Measurements from ENCODE around the gene F11R.

The F11R gene

GRCh38 chr1:161054232-161054631, 33.3 kb upstream of the F11R start:
- Histone ChIP-seq H3K27ac (ENCODE audit: low read depth, low read length) (no peak overlapping the region), H3K36me3 (ENCODE audit: control insufficient read depth in 1 of 2, insufficient read depth in 2 of 2, low read length in 2 of 2) (peaks cover 0 to 41% of the 10 kb centered on the region in 2 donors), H3K9ac (ENCODE audit: low read depth in 1 of 2, low read length in 2 of 2) (no peak overlapping the region)

GRCh38 chr1:161052899-161053298, 31.9 kb upstream of the F11R start:
- H3K4me1 ChIP-seq (ENCODE audit: control insufficient read depth in 1 of 2, insufficient read depth in 2 of 2, low read length in 2 of 2), result peaks cover 0 to 9% of the 10 kb centered on the region in 2 donors
- peaks cover 0 to 50% of the 10 kb centered on the region in 2 donors for H3K36me3 ChIP-seq (ENCODE audit: control insufficient read depth in 1 of 2, insufficient read depth in 2 of 2, low read length in 2 of 2)
- no peak overlapping the region for H3K27ac ChIP-seq (ENCODE audit: low read depth, low read length)
- no peak overlapping the region for H3K9ac ChIP-seq (ENCODE audit: low read depth in 1 of 2, low read length in 2 of 2)
- no peak overlapping the region for H3K4me3 ChIP-seq (ENCODE audit: low read depth in 1 of 2, low read length in 2 of 2)
- H3K27me3 ChIP-seq (ENCODE audit: control insufficient read depth in 1 of 2, insufficient read depth in 2 of 2, low read length in 2 of 2), result no peaks in the 10 kb centered on the region
- H3K9me3 ChIP-seq (ENCODE audit: control insufficient read depth in 1 of 2, low read length in 2 of 2), result no peaks in the 10 kb centered on the region

More at GRCh38 chr1:161054232-161054631, 33.3 kb upstream of the F11R start:
- Histone ChIP-seq H3K4me3 (ENCODE audit: low read depth in 1 of 2, low read length in 2 of 2) (no peak overlapping the region), H3K27me3 (ENCODE audit: control insufficient read depth in 1 of 2, insufficient read depth in 2 of 2, low read length in 2 of 2) (no peaks in the 10 kb centered on the region), H3K9me3 (ENCODE audit: control insufficient read depth in 1 of 2, low read length in 2 of 2) (no peaks in the 10 kb centered on the region), H3K4me1 (ENCODE audit: control insufficient read depth in 1 of 2, insufficient read depth in 2 of 2, low read length in 2 of 2) (peaks cover 0 to 7% of the 10 kb centered on the region in 2 donors)

DNA sequence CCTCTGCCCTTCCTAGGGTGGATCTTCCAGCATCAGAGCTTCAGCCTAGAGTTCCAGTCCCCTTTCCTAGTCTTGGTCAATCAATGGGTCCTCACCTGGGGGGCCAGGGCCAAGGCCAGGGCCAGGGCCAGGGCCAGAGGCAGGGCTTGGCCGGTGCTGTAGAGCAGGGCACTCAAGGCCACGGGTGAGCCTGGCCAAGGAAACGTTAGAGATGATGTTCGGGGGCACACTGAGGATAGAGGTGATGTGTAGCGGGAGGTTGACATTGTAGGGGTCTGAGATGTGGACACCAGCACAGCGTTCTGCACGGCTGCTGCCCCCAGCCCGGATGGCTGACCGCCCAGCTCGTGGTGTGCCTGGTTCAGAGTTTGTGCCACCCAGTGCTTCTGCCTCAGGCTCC, 30.3 kb upstream of the F11R start:
- Histone ChIP-seq H3K27me3 (ENCODE audit: control insufficient read depth in 1 of 2, insufficient read depth in 2 of 2, low read length in 2 of 2) (no peaks in the 10 kb centered on the region), H3K36me3 (ENCODE audit: control insufficient read depth in 1 of 2, insufficient read depth in 2 of 2, low read length in 2 of 2) (peaks cover 0 to 45% of the 10 kb centered on the region in 2 donors), H3K4me1 (ENCODE audit: control insufficient read depth in 1 of 2, insufficient read depth in 2 of 2, low read length in 2 of 2) (peaks cover 0 to 12% of the 10 kb centered on the region in 2 donors), H3K27ac (ENCODE audit: low read depth, low read length) (no peak overlapping the region), H3K9me3 (ENCODE audit: control insufficient read depth in 1 of 2, low read length in 2 of 2) (no peaks in the 10 kb centered on the region), H3K9ac (ENCODE audit: low read depth in 1 of 2, low read length in 2 of 2) (no peak overlapping the region), H3K4me3 (ENCODE audit: low read depth in 1 of 2, low read length in 2 of 2) (no peak overlapping the region)

GRCh38 chr1:161048949-161049722, 28.2 kb upstream of the F11R start:
- no peak overlapping the region for H3K27ac ChIP-seq (ENCODE audit: low read depth, low read length)
- no peaks in the 10 kb centered on the region for H3K27me3 ChIP-seq (ENCODE audit: control insufficient read depth in 1 of 2, insufficient read depth in 2 of 2, low read length in 2 of 2)
- H3K4me1 ChIP-seq (ENCODE audit: control insufficient read depth in 1 of 2, insufficient read depth in 2 of 2, low read length in 2 of 2), result peaks cover 2 to 17% of the 10 kb centered on the region in 2 donors
- H3K36me3 ChIP-seq (ENCODE audit: control insufficient read depth in 1 of 2, insufficient read depth in 2 of 2, low read length in 2 of 2), result peaks cover 0 to 34% of the 10 kb centered on the region in 2 donors
- no peak overlapping the region for H3K4me3 ChIP-seq (ENCODE audit: low read depth in 1 of 2, low read length in 2 of 2)
- H3K9ac ChIP-seq (ENCODE audit: low read depth in 1 of 2, low read length in 2 of 2), result no peak overlapping the region
- H3K9me3 ChIP-seq (ENCODE audit: control insufficient read depth in 1 of 2, low read length in 2 of 2), result no peaks in the 10 kb centered on the region

- Histone ChIP-seq H3K9me3 (ENCODE audit: control insufficient read depth in 1 of 2, low read length in 2 of 2) (no peaks in the 10 kb centered on the region), H3K27me3 (ENCODE audit: control insufficient read depth in 1 of 2, insufficient read depth in 2 of 2, low read length in 2 of 2) (no peaks in the 10 kb centered on the region), H3K36me3 (ENCODE audit: control insufficient read depth in 1 of 2, insufficient read depth in 2 of 2, low read length in 2 of 2) (peaks cover 5 to 34% of the 10 kb centered on the region in 2 donors), H3K27ac (ENCODE audit: low read depth, low read length) (no peak overlapping the region), H3K4me3 (ENCODE audit: low read depth in 1 of 2, low read length in 2 of 2) (no peak overlapping the region), H3K9ac (ENCODE audit: low read depth in 1 of 2, low read length in 2 of 2) (no peak overlapping the region), H3K4me1 (ENCODE audit: control insufficient read depth in 1 of 2, insufficient read depth in 2 of 2, low read length in 2 of 2) (peaks cover 4 to 19% of the 10 kb centered on the region in 2 donors)
Measured at GRCh38 chr1:161047436-161048420, 26.8 kb upstream of the F11R start.

DNA sequence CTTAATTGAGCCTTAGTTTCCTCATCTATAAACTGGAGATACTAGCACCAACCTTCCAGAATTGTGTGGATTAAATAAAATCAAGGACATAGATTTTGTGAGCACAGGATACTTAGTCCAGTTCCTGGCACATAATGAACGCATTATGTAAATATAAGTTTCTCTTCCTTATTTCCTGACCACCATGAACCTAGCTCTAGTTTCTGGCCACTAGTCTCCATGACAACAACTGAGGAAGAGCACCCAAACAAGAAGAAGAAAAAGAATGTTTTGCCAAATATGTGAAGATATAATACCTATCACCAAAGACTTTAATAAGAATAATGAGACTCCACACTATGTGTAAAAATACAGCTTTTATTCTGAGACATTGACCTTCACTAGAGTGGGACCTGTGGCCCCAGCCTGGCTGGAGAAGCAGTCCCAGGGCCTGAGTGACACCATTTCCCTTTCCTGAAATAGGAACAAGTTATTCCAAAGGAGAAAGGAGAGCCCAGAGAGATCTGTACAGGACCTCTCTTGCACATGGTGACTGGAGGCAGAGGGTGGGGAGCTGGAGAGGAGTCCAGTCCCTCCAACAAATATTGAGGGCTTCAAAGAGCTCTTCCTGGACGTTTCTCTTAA, 25.8 kb upstream of the F11R start:
- H3K27me3 ChIP-seq (ENCODE audit: control insufficient read depth in 1 of 2, insufficient read depth in 2 of 2, low read length in 2 of 2), result no peaks in the 10 kb centered on the region
- H3K27ac ChIP-seq (ENCODE audit: low read depth, low read length), result peak overlapping the region; percentile 91
- peak overlapping the region; percentile 75 to 89 for H3K9ac ChIP-seq (ENCODE audit: low read depth in 1 of 2, low read length in 2 of 2)

DNA sequence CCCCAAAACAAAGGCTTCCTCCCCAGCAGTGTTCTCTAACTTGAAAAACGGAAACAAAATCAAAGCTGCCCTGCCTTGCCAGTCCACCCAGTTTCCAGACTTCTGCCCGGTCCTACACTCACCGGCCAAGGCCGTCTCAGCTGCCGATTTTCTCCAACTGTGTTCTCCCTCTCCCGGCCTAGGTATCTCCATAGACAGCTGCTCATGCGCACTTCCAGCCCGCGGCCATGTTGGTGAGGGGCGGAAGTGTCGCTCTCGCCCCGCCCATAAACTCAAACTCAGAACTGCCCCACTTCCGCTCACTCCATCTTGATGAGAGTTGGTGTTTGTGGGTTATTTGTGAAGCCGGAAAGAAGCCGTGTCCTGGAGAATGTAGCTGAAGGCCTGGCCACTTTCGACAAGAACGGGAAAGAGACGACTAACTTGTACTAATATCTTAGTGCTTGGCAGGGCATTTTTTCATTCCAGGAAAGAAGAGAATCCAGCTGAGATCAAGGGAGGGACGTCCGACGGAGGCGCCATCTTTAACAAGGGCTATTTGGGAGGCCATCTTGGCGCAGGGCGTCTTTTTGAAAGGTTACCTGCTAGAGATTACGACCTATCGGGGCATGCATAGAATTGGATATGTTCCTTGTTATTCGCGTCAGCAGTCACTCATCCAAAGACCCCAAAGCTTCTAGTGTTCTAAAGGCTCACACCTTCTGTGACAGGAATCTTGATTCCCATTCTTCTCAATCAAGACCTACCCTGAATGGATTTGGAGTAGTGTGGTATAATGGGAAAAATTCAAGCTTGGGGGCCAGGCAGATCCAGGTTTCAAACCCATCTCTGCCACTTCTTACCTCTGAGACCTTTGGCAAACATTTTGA, 25.0 kb upstream of the F11R start, which contains the start of gene USF1:
Gene USF1, minus strand, starts transcription at position 242 of the 869 bp plus-strand sequence. CDS start 2,702 bp downstream, outside the sequence.
- Histone ChIP-seq H3K9ac (ENCODE audit: low read depth in 1 of 2, low read length in 2 of 2) (peak within 1 kb of the TSS; percentile 89 to 96), H3K9me3 (ENCODE audit: control insufficient read depth in 1 of 2, low read length in 2 of 2) (no peaks in the 10 kb centered on the region), H3K27ac (ENCODE audit: low read depth, low read length) (peak within 1 kb of the TSS; percentile 91), H3K4me3 (ENCODE audit: low read depth in 1 of 2, low read length in 2 of 2) (peak within 1 kb of the TSS; percentile 81 to 96), H3K36me3 (ENCODE audit: control insufficient read depth in 1 of 2, insufficient read depth in 2 of 2, low read length in 2 of 2) (peaks cover 17 to 39% of the 10 kb centered on the region in 2 donors), H3K27me3 (ENCODE audit: control insufficient read depth in 1 of 2, insufficient read depth in 2 of 2, low read length in 2 of 2) (no peaks in the 10 kb centered on the region), H3K4me1 (ENCODE audit: control insufficient read depth in 1 of 2, insufficient read depth in 2 of 2, low read length in 2 of 2) (peaks cover 4 to 12% of the 10 kb centered on the region in 2 donors)

More for the DNA sequence above, 25.8 kb upstream of the F11R start:
- Histone ChIP-seq H3K36me3 (ENCODE audit: control insufficient read depth in 1 of 2, insufficient read depth in 2 of 2, low read length in 2 of 2) (peaks cover 14 to 36% of the 10 kb centered on the region in 2 donors), H3K9me3 (ENCODE audit: control insufficient read depth in 1 of 2, low read length in 2 of 2) (no peaks in the 10 kb centered on the region), H3K4me3 (ENCODE audit: low read depth in 1 of 2, low read length in 2 of 2) (peak overlapping the region; percentile 81 to 96), H3K4me1 (ENCODE audit: control insufficient read depth in 1 of 2, insufficient read depth in 2 of 2, low read length in 2 of 2) (peaks cover 4 to 19% of the 10 kb centered on the region in 2 donors)

- Histone ChIP-seq H3K27me3 (ENCODE audit: control insufficient read depth in 1 of 2, insufficient read depth in 2 of 2, low read length in 2 of 2) (no peaks in the 10 kb centered on the region), H3K9me3 (ENCODE audit: control insufficient read depth in 1 of 2, low read length in 2 of 2) (no peaks in the 10 kb centered on the region), H3K27ac (ENCODE audit: low read depth, low read length) (peak overlapping the region; percentile 91), H3K9ac (ENCODE audit: low read depth in 1 of 2, low read length in 2 of 2) (peak overlapping the region; percentile 89 to 96), H3K4me3 (ENCODE audit: low read depth in 1 of 2, low read length in 2 of 2) (peak overlapping the region; percentile 81 to 96), H3K36me3 (ENCODE audit: control insufficient read depth in 1 of 2, insufficient read depth in 2 of 2, low read length in 2 of 2) (peaks cover 23 to 47% of the 10 kb centered on the region in 2 donors), H3K4me1 (ENCODE audit: control insufficient read depth in 1 of 2, insufficient read depth in 2 of 2, low read length in 2 of 2) (peaks cover 5 to 12% of the 10 kb centered on the region in 2 donors)
Measured at GRCh38 chr1:161044908-161045735, 24.2 kb upstream of the F11R start.

Measured in duodenal mucosa (tissue), 2 donors.